DMS79 treated with DMSO at 0.1 percent for 48 hours (cell line): ENCODE results near the gene DLGAP1.
"Not testable (repeated sequence)": the region's sequence is repeated elsewhere in the genome, so short reads cannot be mapped to it uniquely, and the experiment has no call there.

Source experiments
- DNase-seq: peaks from one replicate; lab custom pipeline; 2025; lab: John Stamatoyannopoulos, UW

Gene DLGAP1

GRCh38 chr18:3603421-3604234 is 851.5 kb downstream of the DLGAP1 start:
- DNase-seq: peak; percentile 89

DNA sequence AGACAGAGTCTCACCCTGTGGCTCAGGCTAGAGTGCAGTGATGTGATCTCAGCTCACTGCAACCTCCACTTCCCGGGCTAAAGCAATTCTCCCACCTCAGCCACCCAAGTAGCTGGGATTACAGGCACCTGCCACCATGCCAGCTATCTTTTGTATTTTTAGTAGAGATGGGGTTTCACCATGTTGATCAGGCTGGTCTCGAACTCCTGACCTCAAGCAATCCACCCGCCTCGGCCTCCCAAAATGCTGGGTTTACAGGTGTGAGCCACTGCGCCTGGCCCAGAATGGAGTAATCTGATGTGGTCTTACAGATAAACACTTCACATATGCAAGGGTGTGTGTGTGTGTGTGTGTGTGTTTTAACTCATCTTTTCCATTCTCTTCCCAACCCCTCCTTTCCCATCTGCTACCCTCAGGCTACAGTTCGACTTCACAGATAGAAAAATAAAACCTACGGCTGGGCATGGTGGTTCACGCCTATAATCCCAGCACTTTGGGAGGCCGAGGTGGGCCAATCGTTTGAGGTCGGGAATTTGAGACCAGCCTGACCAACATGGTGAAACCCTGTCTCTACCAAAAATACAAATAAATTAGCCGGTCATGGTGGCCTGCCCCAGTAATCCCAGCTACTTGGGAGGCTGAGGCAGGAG is 853.9 kb downstream of the DLGAP1 start:
- DNase-seq: not testable (repeated sequence)

GRCh38 chr18:3599861-3600260 is 855.2 kb downstream of the DLGAP1 start:
- no peak for DNase-seq

DNA sequence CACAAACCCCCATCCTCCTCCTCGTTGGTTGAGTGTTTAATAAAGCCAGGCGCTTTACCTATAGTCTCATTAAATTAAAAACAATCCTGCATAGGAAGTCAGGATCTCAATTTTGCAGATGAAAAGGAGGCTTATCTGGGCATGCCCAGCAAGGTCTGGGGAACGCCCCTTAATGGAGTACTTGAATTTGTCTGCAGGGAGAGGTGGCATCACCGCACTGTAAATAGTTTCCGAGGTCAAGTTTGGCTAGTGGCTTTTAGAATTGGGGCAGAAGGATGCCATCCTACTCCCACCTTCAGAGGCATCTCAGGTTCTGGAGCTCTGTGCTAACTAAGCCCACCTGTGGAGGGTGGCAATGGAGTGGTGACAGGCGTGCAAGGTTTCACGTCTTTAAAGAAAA is 855.9 kb downstream of the DLGAP1 start:
- DNase-seq: no peak

GRCh38 chr18:3598581-3598980 is 856.5 kb downstream of the DLGAP1 start:
- DNase-seq: no peak

GRCh38 chr18:3597409-3598357 is 857.4 kb downstream of the DLGAP1 start:
- no peak for DNase-seq

GRCh38 chr18:3596637-3597384 is 858.3 kb downstream of the DLGAP1 start:
- DNase-seq: peak; percentile 31

DNA sequence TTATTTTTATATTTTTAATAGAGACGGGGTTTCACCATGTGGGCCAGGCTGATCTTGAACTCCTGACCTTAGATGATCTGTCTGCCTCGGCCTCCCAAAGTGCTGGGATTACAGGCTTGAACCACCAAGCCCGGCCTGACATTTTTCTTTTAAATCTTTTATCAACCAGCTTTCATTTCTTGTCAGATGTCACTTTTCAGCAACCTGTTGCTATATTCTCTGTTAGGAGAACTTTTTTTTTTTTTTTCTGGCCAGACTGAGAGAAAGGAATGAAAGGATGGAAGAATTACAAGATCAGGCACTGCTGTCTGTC is 858.8 kb downstream of the DLGAP1 start:
- DNase-seq: no peak

DNA sequence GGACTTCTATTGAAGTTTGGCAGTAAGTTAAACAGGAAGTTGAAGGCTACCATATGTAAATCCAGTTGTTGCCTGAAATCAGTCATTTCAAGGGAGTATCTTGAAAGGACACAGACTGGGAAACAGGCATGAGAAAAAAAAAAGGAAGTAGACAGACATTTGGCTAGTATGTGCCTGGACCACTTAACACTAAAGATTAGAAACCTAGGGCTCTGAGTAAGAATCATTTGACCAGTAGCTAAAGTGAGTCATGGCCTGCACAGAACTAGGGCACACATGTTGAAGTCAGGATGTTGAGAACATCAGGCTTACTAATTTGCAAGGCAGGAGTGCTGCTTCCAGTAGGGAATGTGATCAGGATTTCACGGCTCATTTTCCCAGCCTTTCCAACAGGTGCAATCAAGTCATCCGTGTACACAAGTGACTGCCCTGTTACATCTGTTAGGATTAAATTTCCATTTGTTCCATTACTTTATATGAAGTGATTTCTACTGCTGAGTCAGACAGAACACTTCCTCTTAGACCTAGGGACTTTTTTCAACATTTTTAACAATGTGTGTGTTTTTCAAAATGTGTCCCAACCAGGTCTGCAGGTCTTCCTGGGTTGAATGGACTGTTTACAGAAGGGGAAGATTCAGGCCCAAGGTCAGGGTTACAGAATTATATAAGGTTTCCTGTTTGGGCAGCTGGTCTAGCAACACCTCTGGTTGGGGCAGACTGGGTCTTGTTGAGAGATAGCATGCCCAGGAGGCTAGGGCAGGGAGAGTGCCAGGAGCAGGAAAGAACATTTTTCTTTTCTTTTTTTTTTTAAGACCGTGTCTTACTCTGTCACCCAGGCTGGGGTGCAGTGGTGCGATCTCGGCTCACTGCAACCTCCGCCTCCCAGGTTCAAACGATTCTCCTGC is 859.5 kb downstream of the DLGAP1 start:
- peak; percentile 95 for DNase-seq

DNA sequence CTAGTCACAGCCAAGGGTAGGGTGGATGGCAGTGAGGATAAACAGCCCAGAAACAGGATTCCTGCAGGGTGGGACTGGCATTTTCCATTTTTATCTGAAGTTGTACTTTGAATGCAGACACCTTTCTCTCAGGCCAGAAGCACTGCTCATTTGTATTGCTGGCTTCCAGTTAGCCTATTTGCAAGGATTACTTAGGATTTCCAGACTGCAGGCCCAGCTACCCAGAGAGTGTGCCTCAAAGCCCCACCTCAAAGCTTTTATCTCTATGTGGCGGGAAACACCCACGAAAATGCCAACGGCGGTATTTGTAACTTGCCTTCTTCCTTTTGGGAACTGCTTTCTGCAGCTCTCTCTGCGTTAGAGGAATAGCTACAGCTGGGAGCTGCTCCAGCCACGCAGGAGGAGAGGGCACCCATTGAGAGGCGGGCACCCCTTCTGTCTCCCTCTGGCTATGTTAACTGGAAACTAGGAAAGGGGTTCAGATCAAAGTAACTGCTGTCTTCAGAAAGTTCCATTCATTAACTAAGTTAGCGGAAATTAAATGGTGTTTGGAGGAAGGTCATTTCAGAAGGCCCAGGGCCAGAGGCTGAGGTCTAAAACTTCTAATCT is 860.2 kb downstream of the DLGAP1 start:
- peak; percentile 75 for DNase-seq

- peak; percentile 100 for DNase-seq
These were observed 861.0 kb downstream of the DLGAP1 start for GRCh38 chr18:3593904-3594759.

DNA sequence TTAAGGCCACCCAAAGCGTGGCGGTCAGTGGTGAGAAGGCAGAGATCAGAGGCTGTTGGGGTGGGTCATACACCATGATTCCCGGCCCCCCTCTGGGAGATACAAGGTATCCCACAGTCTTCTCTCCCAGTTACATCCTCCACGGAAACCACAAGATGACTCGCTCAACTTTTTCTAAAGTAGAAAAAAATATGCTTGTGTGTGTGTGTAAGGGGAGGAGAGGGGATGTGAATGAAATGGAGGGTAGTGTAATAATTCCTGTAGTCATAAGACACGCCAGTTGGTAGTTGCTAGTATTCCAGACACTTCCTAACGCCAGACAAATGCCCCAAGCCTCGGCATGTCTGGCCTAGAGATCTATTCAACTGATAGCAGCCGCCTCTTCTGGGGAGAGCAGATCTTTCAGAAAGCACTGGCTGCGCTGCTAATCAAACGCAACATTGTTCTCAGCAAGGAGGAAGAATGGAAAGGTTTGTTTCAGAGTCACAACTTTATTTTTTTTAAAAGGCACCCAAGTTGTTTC is 861.7 kb downstream of the DLGAP1 start:
- peak; percentile 97 for DNase-seq

GRCh38 chr18:3592864-3593263 is 862.2 kb downstream of the DLGAP1 start:
- DNase-seq: no peak

- no peak for DNase-seq
These were observed 864.9 kb downstream of the DLGAP1 start for GRCh38 chr18:3590096-3590630.

DNA sequence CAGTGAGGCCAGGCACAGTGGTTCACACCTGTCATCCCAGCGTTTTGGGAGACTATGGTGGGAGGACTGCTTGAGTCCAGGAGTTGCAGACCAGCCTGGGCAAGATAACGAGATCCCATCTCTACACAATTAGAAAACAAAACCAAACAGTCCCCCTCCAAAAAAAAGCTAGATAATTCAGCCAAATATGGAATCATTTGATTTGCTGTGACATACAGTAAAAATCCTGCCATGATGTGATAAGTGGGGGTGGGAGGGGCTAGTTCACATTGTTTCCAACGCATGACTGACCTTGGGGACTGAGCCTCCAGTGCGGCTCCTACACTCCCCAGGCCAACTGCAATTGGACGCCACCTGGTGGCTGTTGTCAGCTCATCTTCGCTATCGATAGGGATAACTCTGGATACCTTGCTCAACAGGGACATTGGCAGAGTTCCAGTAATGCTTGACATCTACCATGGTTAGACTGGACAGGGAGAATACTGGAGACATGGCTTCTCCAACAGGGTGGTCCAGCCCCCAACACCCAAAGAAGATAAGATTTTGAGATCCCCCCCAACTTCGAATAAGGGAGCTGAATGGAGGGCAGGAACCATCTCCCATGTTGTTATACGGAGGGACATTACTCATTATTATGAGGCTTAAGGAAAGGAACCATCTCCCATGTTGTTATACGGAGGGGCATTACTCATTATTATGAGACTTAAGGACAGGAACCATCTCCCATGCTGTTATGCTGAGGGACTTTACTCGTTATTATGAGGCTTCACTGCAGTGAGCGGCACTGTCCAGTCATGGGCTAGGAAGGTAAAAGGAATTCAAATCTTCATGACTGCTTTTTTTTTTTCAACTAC is 869.2 kb downstream of the DLGAP1 start:
- peak; percentile 21 for DNase-seq

DNA sequence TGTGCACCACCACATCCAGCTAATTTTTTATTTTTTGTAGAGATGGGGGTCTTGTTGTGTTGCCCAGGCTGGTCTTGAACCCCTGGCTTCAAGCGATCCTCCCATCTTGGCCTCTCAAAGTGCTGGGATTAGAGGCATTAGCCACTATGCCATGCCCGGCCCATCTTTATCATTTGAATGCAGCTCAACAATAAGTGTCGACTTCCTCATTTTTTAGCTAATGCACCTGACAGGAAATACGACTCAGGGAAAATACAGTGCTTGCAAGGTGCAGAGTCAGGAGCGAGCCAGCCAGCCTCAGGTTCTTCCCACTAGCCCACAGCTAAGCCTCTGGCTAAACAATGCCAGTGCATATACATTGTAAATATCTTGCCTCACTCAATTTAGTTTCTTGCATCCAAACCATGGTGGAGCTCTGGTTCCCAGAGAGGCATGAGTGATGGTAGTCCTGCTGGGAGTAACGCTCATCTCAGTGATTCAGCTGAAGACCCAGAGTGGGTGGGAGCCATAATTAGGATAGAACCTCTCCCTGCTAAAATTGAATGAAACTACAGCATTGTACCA is 870.1 kb downstream of the DLGAP1 start:
- no peak for DNase-seq

GRCh38 chr18:3584266-3584861 is 870.7 kb downstream of the DLGAP1 start:
- no peak for DNase-seq
